ENCODE measurements around the gene LAMB1. TPM values are rescaled to one million over a fixed set of nuclear protein-coding genes. Genes with fewer than 3 reads are reported as not detected.

The LAMB1 gene
- total and polyA plus RNA-seq, 2 of the 13 experiments (the other 11 are each of a cell fraction or from before 2014, with no cell fraction given), result 109 to 124 TPM

DNA sequence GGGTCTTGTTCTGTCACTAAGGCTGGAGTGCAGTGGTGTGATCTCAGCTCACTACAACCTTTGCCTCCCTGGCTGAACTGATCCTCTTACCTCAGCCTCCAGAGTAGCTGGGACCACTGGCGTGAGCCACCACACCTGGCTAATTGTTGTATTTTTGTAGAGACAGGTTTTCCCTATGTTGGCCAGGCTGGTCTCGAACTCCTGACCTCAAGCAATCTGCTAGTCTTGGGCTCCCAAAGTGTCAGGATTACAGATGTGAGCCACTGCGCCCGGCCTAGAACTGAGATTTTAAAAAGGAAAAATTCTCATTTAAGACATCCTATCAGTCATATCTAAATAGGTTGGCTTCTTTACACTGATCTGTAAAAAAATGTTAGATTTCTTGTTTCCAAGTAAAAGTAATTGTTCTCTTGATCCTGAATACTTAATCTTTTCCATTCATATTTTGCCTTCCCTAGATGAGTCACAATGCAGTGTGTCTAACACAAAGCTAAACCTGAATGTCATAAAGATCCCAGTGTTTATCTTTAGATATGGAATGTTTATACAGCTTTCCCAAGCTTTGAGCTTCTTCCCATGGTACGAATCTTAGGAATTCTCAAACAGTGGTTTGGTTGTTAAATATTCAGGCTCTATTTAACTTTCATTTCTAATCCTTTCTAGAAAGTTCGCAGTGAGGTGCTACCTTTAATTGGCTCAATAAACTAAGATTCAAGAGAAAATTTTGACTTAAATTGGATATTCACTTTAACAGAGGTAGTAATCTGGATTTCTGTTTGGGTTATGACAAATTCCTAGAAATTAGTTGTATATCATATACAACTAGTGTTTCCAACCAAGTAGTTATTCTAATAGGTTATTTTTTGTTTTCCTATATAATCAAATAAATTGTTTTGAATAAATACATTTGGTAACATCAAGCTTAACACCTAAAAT is 12.1 kb upstream of the LAMB1 start (continued):
- TF ChIP-seq, protein P1, sequence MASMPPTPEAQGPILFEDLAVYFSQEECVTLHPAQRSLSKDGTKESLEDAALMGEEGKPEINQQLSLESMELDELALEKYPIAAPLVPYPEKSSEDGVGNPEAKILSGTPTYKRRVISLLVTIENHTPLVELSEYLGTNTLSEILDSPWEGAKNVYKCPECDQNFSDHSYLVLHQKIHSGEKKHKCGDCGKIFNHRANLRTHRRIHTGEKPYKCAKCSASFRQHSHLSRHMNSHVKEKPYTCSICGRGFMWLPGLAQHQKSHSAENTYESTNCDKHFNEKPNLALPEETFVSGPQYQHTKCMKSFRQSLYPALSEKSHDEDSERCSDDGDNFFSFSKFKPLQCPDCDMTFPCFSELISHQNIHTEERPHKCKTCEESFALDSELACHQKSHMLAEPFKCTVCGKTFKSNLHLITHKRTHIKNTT (CRISPR knock-in tag; IDR thresholded peaks at IDR 0.05), result no peak
- TF ChIP-seq SRSF9 (IDR thresholded peaks at IDR 0.05; ENCODE audit: borderline replicate concordance, insufficient read depth, low read depth, low read length, poor library complexity, severe bottlenecking), result no peak
- no peak for TF ChIP-seq MYC (CRISPR knock-in tag; IDR thresholded peaks at IDR 0.05; ENCODE audit: borderline replicate concordance)
- no peak for TF ChIP-seq NFKB2 (CRISPR knock-in tag; IDR thresholded peaks at IDR 0.05; ENCODE audit: borderline replicate concordance)
- no peak for TF ChIP-seq ZNF709 (CRISPR knock-in tag; IDR thresholded peaks at IDR 0.05)
- TF ChIP-seq NONO (IDR thresholded peaks at IDR 0.05), result no peak
- TF ChIP-seq NONO (CRISPR knock-in tag; conservative IDR thresholded peaks at IDR 0.05), result no peak
- TF ChIP-seq, protein P2, sequence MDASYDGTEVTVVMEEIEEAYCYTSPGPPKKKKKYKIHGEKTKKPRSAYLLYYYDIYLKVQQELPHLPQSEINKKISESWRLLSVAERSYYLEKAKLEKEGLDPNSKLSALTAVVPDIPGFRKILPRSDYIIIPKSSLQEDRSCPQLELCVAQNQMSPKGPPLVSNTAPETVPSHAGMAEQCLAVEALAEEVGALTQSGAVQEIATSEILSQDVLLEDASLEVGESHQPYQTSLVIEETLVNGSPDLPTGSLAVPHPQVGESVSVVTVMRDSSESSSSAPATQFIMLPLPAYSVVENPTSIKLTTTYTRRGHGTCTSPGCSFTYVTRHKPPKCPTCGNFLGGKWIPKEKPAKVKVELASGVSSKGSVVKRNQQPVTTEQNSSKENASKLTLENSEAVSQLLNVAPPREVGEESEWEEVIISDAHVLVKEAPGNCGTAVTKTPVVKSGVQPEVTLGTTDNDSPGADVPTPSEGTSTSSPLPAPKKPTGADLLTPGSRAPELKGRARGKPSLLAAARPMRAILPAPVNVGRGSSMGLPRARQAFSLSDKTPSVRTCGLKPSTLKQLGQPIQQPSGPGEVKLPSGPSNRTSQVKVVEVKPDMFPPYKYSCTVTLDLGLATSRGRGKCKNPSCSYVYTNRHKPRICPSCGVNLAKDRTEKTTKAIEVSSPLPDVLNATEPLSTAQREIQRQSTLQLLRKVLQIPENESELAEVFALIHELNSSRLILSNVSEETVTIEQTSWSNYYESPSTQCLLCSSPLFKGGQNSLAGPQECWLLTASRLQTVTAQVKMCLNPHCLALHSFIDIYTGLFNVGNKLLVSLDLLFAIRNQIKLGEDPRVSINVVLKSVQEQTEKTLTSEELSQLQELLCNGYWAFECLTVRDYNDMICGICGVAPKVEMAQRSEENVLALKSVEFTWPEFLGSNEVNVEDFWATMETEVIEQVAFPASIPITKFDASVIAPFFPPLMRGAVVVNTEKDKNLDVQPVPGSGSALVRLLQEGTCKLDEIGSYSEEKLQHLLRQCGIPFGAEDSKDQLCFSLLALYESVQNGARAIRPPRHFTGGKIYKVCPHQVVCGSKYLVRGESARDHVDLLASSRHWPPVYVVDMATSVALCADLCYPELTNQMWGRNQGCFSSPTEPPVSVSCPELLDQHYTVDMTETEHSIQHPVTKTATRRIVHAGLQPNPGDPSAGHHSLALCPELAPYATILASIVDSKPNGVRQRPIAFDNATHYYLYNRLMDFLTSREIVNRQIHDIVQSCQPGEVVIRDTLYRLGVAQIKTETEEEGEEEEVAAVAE (CRISPR knock-in tag; IDR thresholded peaks at IDR 0.05; ENCODE audit: borderline replicate concordance), result no peak
- TF ChIP-seq, protein P3, sequence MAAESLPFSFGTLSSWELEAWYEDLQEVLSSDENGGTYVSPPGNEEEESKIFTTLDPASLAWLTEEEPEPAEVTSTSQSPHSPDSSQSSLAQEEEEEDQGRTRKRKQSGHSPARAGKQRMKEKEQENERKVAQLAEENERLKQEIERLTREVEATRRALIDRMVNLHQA (CRISPR knock-in tag; IDR thresholded peaks at IDR 0.05), result no peak
- TF ChIP-seq ATF1 (CRISPR knock-in tag; IDR thresholded peaks at IDR 0.05), result peak; percentile 33; the same call in 1 of the 2 replicates
- no peak for TF ChIP-seq REL (CRISPR knock-in tag; conservative IDR thresholded peaks at IDR 0.05)
- TF ChIP-seq, protein P4, sequence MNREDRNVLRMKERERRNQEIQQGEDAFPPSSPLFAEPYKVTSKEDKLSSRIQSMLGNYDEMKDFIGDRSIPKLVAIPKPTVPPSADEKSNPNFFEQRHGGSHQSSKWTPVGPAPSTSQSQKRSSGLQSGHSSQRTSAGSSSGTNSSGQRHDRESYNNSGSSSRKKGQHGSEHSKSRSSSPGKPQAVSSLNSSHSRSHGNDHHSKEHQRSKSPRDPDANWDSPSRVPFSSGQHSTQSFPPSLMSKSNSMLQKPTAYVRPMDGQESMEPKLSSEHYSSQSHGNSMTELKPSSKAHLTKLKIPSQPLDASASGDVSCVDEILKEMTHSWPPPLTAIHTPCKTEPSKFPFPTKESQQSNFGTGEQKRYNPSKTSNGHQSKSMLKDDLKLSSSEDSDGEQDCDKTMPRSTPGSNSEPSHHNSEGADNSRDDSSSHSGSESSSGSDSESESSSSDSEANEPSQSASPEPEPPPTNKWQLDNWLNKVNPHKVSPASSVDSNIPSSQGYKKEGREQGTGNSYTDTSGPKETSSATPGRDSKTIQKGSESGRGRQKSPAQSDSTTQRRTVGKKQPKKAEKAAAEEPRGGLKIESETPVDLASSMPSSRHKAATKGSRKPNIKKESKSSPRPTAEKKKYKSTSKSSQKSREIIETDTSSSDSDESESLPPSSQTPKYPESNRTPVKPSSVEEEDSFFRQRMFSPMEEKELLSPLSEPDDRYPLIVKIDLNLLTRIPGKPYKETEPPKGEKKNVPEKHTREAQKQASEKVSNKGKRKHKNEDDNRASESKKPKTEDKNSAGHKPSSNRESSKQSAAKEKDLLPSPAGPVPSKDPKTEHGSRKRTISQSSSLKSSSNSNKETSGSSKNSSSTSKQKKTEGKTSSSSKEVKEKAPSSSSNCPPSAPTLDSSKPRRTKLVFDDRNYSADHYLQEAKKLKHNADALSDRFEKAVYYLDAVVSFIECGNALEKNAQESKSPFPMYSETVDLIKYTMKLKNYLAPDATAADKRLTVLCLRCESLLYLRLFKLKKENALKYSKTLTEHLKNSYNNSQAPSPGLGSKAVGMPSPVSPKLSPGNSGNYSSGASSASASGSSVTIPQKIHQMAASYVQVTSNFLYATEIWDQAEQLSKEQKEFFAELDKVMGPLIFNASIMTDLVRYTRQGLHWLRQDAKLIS (CRISPR knock-in tag; IDR thresholded peaks at IDR 0.05), result no peak
- TF ChIP-seq SYNCRIP (IDR thresholded peaks at IDR 0.05; ENCODE audit: insufficient read depth, low read depth, low read length), result no peak
- TF ChIP-seq, protein P5, sequence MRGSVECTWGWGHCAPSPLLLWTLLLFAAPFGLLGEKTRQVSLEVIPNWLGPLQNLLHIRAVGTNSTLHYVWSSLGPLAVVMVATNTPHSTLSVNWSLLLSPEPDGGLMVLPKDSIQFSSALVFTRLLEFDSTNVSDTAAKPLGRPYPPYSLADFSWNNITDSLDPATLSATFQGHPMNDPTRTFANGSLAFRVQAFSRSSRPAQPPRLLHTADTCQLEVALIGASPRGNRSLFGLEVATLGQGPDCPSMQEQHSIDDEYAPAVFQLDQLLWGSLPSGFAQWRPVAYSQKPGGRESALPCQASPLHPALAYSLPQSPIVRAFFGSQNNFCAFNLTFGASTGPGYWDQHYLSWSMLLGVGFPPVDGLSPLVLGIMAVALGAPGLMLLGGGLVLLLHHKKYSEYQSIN (CRISPR knock-in tag; IDR thresholded peaks at IDR 0.05; ENCODE audit: borderline replicate concordance), result no peak
- TF ChIP-seq ZNF557 (CRISPR knock-in tag; IDR thresholded peaks at IDR 0.05), result no peak
- no peak for TF ChIP-seq ZFP90 (CRISPR knock-in tag; IDR thresholded peaks at IDR 0.05; ENCODE audit: borderline replicate concordance)
- no peak for TF ChIP-seq ZNF496 (CRISPR knock-in tag; IDR thresholded peaks at IDR 0.05; ENCODE audit: insufficient replicate concordance)

Data from HepG2 (cell line).